ENCODE results near the gene LUC7L.

Gene LUC7L

GRCh38 chr16:149024-149660, 80.1 kb downstream of the LUC7L start:
- no peak for DNase-seq (ENCODE audit: low read depth in 3 of 3, low spot score in 1 of 3)

DNA sequence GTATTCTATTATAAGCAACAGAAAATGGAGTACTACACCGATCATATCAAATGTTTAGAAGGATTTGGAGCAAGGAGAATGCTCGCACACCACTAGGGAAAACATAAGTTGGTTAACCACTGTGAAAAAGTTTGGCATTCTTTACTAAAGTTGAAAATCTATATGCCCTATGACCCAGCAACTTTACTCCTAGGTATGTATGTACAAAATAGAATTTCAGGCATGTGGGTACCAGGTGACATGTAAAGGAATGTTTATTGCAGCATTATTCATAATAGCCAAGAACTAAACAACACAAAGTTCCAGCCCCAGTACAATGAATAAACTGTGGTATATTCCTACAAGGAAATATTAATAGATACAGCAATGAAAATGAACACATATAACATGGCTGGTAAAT, 82.6 kb downstream of the LUC7L start:
- no peak for DNase-seq (ENCODE audit: low read depth in 3 of 3, low spot score in 1 of 3)

DNA sequence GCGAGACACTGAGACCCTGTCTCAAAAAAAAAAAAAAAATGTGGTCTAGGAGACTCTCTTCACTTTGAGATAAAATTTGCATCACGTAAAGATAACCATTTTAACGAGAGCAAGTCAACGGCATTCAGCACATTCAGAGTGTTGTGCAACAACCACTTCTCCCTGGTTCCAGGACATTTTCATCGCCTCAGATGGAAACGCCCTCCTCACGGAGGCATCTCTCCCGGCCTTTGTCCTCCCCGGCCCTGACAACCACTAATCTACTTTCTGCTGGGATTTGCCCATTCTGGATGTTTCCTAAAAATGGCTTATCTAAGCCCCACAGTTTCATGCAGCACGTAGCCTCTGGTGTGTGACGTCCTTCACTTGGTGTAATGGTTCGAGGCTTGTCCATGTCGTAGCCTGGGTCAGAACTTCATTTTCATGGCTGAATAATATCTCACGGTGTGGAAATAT, 84.4 kb downstream of the LUC7L start:
- DNase-seq (ENCODE audit: low read depth in 3 of 3, low spot score in 1 of 3) = no peak

DNA sequence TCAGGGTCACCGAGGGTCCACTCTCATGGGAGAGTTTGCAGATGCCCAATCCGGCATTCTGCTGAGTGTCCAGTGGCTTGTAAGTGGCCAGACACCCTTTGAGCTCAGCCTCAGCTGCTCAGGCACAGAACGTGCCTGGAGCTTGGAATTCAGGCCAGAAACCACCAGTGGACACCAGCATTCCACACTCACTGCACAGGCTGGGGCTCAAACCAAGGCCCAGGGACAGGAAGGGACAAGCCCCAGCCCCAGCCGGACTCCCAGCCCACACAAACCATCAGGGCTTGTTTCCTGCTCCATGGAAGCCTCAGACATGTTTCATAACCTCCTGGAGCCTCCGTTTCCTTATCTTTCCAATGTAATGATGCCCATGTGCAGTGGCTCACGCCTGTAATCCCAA, 85.8 kb downstream of the LUC7L start:
- DNase-seq (ENCODE audit: low read depth in 3 of 3, low spot score in 1 of 3) = no peak

- no peak for DNase-seq (ENCODE audit: low read depth in 3 of 3, low spot score in 1 of 3)
These were observed 86.2 kb downstream of the LUC7L start for GRCh38 chr16:143047-143446.

DNA sequence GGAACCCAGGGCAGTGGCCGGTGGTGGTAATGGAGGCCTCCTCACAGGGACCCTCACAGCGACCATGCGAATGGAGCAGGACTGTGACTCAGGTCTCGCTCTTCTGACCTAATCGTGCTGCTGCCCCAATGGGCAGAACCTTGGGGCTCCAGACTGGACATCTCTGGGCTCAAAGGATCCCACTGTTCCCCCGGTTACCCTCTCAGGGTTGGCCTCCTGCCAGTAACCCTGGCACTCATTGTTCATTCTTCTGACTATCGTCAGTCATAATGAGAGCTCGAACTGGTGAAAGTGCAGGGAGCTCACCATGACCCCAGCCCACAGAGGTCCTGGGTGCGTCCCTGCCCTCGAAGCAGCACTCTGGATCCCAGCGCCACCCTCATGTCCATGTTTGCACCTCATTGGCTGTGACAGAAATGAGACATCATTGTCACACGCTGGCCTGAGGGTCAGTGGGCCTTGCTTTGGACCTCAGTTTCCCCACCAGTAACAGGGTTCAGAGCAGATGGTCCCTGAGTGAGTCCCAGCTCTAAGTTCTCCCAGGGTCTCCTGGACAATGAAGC, 86.8 kb downstream of the LUC7L start:
- DNase-seq (ENCODE audit: low read depth in 3 of 3, low spot score in 1 of 3) = no peak

GRCh38 chr16:140175-140857, 88.9 kb downstream of the LUC7L start:
- no peak for DNase-seq (ENCODE audit: low read depth in 3 of 3, low spot score in 1 of 3)

All from stimulated activated CD4-positive, alpha-beta T cell treated with anti-CD3 and anti-CD28 coated beads, TNF-alpha, amount 100 ng/mL, for 1 hour (primary cell).